WI38 (cell line): ENCODE data around the gene CREG1.

Experiments used
- H3K4me3 ChIP-seq: 2 replicates; pipeline ENCODE4 v1.5.1; 2011; ENCODE audit warnings: low read depth, mild to moderate bottlenecking, control low read depth, low read length
- CTCF ChIP-seq: IDR thresholded peaks from 2 replicates; pipeline ENCODE4 v1.5.1; 2012; ENCODE audit warnings: low read depth, mild to moderate bottlenecking, control low read depth, low read length

Gene CREG1

GRCh38 chr1:167542109-167543032 lies 11.2 kb downstream of the CREG1 start:
- H3K4me3 ChIP-seq = no peak overlapping the region
- TF ChIP-seq CTCF = no peak

DNA sequence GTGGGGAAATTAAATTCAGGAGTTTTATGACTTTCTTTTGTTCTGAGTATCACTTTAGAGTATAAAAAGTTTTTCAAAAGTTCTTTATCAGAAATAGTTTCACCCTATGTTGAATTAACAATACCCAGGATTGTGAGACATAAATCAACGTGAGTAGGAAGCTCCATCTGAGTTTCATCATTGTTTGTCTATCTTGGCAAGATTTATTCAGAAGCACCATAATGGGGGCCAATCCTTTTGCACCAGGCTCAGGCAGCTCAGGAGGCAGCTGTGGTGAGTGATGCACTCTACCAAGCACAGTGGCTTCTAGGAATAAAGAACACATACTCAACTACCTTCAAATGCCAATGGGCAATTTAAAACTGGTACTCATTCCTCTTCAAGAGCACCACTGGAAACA lies 12.0 kb downstream of the CREG1 start:
- TF ChIP-seq CTCF = no peak
- no peak overlapping the region for H3K4me3 ChIP-seq

- H3K4me3 ChIP-seq = no peak overlapping the region
- no peak for TF ChIP-seq CTCF
Measured at GRCh38 chr1:167541003-167541402, 12.6 kb downstream of the CREG1 start.

DNA sequence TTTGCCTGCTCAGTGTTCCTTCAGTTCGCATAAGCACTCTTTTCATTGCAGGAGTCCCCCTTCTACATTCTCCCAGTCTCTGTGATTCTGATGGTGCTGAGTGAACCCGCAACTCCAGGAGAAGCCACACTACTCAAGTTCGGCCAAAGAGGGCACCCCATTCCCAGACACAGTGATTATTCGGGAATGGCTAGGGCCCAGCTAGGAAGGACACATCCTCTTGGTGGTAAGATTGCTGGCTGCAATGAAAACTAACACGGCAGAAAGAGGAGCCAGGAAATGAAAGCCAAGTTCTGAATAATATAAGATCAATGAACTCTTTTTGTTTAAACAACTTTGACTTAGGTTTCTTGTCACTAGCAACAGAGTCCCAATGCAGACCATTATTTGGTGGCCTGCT lies 14.9 kb downstream of the CREG1 start:
- no peak overlapping the region for H3K4me3 ChIP-seq
- 0 out of 2 replicates have a peak, but pooled peaks have one; percentile 11 for TF ChIP-seq CTCF

- no peak overlapping the region for H3K4me3 ChIP-seq
- TF ChIP-seq CTCF = peak; percentile 94
Measured at GRCh38 chr1:167533851-167534300, 19.7 kb downstream of the CREG1 start.

- no peak overlapping the region for H3K4me3 ChIP-seq
- no peak for TF ChIP-seq CTCF
Measured at GRCh38 chr1:167532964-167533824, 20.4 kb downstream of the CREG1 start.
